Measurements from ENCODE around the gene TRPV6. TPM values are rescaled to one million over a fixed set of nuclear protein-coding genes. Genes with fewer than 3 reads are reported as not detected.

TRPV6 gene
- polyA plus RNA-seq, 1 experiment: not detected

DNA sequence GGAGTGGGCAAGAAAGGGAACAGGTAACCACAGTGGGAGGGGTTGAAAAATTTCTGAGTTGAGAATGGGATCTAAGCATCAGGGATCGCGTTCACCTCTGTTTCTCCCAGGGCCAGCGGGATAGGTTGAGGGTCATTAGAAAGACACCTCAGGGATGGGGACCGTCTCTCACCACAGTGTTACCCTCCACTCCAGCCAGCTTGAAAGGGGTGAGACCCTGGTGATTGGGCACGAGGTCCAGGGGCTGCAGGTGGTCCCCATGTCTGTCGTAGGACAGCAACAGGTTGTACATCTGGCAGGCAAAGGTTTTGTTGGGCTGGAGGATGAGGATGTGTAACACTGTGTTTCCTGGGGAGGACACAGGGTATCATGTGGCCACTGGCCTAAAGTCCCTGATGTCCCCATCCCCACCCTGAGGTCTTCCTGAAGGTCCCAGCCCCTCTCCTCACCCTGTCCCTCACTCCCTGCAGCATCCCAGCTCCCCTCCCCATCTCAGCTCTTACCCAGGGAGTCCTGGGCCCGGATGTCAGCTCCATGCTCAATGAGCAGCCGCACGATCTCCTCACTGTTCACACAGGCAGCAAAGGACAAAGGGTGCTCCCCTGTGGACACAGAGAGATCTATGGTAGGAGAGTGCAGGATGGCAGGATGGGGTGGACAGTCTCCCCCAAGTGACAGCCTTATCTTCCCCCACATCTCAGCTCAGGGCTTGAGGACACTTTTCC lies 9.1 kb downstream of the TRPV6 start:
- Histone ChIP-seq H3K27me3 (ENCODE audit: control insufficient read depth, insufficient read depth, low read length) (peaks cover 2% of the 10 kb centered on the region), H3K4me3 (ENCODE audit: low read depth, low read length) (no peak overlapping the region), H3K36me3 (ENCODE audit: control insufficient read depth, insufficient read depth, low read length) (no peaks in the 10 kb centered on the region)
- ChIA-PET POLR2A (no interaction called here), CTCF (interaction anchor here (1.3 kb wide), 1 partner anchor 339 kb away, joined by 5 read pairs; no protein-coding TSS in a partner anchor)
- TF ChIP-seq, protein P1, sequence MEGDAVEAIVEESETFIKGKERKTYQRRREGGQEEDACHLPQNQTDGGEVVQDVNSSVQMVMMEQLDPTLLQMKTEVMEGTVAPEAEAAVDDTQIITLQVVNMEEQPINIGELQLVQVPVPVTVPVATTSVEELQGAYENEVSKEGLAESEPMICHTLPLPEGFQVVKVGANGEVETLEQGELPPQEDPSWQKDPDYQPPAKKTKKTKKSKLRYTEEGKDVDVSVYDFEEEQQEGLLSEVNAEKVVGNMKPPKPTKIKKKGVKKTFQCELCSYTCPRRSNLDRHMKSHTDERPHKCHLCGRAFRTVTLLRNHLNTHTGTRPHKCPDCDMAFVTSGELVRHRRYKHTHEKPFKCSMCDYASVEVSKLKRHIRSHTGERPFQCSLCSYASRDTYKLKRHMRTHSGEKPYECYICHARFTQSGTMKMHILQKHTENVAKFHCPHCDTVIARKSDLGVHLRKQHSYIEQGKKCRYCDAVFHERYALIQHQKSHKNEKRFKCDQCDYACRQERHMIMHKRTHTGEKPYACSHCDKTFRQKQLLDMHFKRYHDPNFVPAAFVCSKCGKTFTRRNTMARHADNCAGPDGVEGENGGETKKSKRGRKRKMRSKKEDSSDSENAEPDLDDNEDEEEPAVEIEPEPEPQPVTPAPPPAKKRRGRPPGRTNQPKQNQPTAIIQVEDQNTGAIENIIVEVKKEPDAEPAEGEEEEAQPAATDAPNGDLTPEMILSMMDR (IDR thresholded peaks at IDR 0.05; ENCODE audit: insufficient read depth, low read depth, low read length): no peak
- no peak for DNase-seq (ENCODE audit: low read depth)

DNA sequence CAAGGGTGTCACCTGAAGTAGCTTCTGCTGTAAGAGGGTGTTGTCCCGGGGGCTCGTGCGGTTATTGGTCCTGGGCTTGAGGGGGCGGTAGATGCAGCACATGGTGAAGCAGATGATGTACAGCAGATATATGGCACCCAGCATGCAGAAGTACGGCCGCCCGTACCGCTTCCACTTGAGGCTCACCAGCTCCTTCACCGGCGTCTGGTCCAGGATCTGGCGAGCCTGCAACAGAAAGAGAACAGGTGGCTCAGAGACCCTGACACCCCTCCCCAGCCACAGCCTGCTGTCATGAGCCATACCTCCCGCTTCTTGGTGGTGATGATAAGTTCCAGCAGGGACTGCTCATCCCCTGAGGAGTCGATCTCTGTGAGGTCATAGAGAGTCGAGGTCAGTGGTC lies 10.1 kb downstream of the TRPV6 start:
- TF ChIP-seq, protein P1 (IDR thresholded peaks at IDR 0.05; ENCODE audit: insufficient read depth, low read depth, low read length): no peak

DNA sequence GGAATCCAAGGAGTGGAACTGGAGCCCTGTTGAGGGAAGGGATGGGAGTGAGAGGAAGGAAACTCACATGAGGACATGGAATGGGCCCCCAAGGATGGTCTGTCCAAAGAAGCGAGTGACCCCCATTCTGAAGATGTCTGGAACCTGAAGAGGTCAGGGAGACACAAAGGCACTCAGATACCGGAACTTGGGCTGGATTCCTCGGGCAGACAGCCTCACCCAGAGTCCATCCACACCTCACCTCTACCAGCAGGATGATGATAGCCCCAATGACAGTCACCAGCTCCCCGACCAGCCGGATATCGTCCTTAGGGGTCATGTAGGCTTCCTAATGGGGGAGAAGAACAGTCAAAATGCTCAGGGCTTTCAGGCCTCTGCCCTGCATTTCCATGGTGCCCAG lies 10.7 kb downstream of the TRPV6 start:
- CTCF ChIA-PET: interaction anchor here (1.2 kb wide), 1 partner anchor 9 kb away, joined by 5 read pairs; no protein-coding TSS in a partner anchor
- TF ChIP-seq, protein P1 (IDR thresholded peaks at IDR 0.05; ENCODE audit: insufficient read depth, low read depth, low read length): no peak

More for the DNA sequence above, 10.1 kb downstream of the TRPV6 start:
- H3K27me3 ChIP-seq (ENCODE audit: control insufficient read depth, insufficient read depth, low read length): peaks cover 2% of the 10 kb centered on the region
- no peak for DNase-seq (ENCODE audit: low read depth)
- ChIA-PET POLR2A (no interaction called here), CTCF (interaction anchor here (1.2 kb wide), 1 partner anchor 10 kb away, joined by 5 read pairs; no protein-coding TSS in a partner anchor)
- H3K36me3 ChIP-seq (ENCODE audit: control insufficient read depth, insufficient read depth, low read length): no peaks in the 10 kb centered on the region
- no peak overlapping the region for H3K4me3 ChIP-seq (ENCODE audit: low read depth, low read length)

DNA sequence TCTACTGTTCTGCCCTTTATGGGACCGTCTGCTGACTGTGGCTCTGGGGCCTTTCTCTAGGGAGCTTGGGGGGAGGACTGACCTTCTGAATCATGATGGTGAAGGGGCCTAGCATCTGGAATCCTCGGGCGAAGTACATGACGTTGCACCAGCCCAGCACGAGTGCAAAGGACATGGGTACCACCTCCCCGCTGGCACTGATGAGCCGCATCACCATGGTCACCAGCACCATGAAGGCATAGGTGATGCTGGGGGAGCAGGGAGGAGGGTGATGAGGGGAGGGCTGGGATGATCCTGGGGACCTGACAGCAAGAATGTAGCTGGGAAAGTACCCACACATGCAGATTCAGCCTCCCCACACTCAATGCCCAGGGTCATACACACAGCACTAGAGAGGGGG lies 11.1 kb downstream of the TRPV6 start:
- Histone ChIP-seq H3K4me3 (ENCODE audit: low read depth, low read length) (no peak overlapping the region), H3K27me3 (ENCODE audit: control insufficient read depth, insufficient read depth, low read length) (no peaks in the 10 kb centered on the region), H3K36me3 (ENCODE audit: control insufficient read depth, insufficient read depth, low read length) (no peaks in the 10 kb centered on the region; the same call in 1 of the 2 replicates)
- TF ChIP-seq, protein P1 (IDR thresholded peaks at IDR 0.05; ENCODE audit: insufficient read depth, low read depth, low read length): no peak
- ChIA-PET POLR2A (no interaction called here), CTCF (no interaction called here)
- DNase-seq (ENCODE audit: low read depth): no peak

More for the DNA sequence above, 10.7 kb downstream of the TRPV6 start:
- Histone ChIP-seq H3K4me3 (ENCODE audit: low read depth, low read length) (no peak overlapping the region), H3K36me3 (ENCODE audit: control insufficient read depth, insufficient read depth, low read length) (no peaks in the 10 kb centered on the region; the same call in 1 of the 2 replicates), H3K27me3 (ENCODE audit: control insufficient read depth, insufficient read depth, low read length) (peaks cover 2% of the 10 kb centered on the region)
- POLR2A ChIA-PET: no interaction called here
- no peak for DNase-seq (ENCODE audit: low read depth)

DNA sequence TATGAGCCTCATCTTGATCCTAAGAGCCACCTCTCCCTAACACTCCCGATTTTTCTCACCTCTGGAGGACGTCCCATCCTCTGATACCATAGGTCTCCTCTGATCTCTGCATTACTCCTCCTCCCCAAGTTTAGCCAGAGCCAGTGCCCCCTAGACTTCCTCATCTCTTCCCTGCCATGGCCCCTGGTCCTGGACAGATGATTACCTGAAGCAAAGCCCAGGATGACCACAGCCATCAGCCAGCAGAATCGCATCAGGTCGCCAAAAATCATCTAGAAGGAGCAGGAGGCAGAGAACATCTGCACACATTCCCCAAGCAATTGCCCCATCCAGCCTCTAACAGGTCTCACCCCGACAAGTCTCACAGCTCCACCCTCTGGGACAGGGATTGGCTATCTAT lies 11.7 kb downstream of the TRPV6 start:
- Histone ChIP-seq H3K36me3 (ENCODE audit: control insufficient read depth, insufficient read depth, low read length) (no peaks in the 10 kb centered on the region; the same call in 1 of the 2 replicates), H3K4me3 (ENCODE audit: low read depth, low read length) (no peak overlapping the region), H3K27me3 (ENCODE audit: control insufficient read depth, insufficient read depth, low read length) (no peaks in the 10 kb centered on the region)
- ChIA-PET POLR2A (no interaction called here), CTCF (interaction anchor here (1.0 to 2.2 kb wide), 3 partner anchors 76 to 341 kb away, joined by 3 to 13 read pairs (median 7); no protein-coding TSS in a partner anchor)
- no peak for DNase-seq (ENCODE audit: low read depth)
- TF ChIP-seq, protein P1 (IDR thresholded peaks at IDR 0.05; ENCODE audit: insufficient read depth, low read depth, low read length): no peak
